GM19238 (cell line): ENCODE results near the gene PSMC3IP.
"Not testable (repeated sequence)": the region's sequence is repeated elsewhere in the genome, so short reads cannot be mapped to it uniquely, and the experiment has no call there.

Experiments used
- DNase-seq: peaks from one replicate; pipeline ENCODE4 v3.0.0; 2011; ENCODE audit warnings: low spot score; ENCODE audit not compliant: insufficient read length

The PSMC3IP gene

DNA sequence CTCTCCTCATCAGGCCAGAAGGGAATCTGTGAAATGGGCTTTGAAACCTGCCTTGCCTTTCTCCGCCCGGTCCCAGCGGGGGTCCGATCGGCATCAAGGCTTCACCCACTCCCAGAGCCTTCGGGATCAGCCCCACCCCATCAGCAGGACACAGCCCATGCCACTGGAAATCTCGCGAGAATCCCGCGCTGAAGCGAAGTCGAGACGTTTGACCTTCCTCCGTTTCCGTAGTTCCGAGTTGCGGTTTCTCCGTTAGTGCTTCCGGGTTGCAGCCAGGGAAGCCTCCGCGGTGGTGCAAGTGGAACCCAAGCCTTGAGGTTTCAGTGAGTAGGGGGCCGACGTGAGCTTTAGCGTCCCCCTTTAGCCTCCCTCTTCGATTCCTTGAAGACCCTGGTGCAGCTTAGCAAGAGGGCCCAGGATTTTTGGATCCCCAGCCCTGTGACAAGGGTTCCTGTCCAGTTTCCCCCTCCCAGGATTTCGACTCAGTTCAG is 15.6 kb downstream of the PSMC3IP start, which contains the start of gene COASY:
Gene COASY, plus strand, starts transcription at position 252 of the 491 bp plus-strand sequence. CDS start 475 bp downstream, outside the sequence.
- peak; percentile 96 for DNase-seq

DNA sequence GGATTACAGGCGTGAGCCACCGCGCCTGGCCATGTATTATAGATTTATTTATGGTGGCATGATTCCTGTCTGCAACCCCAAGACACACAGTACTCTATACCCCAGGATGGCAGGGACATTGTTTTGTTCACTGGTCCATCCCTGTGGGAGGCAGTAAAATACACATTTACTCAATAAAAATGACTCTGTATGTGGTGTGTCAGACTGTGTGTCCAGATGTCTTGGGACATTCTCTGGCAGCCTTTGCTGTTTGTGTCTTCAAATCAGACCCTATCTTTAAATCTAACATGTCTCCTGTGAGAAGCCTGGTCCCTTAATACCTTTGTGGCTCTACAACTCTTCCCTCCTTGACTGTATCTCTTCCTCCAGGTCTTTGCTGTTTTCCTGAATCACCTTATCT is 17.3 kb downstream of the PSMC3IP start:
- no peak for DNase-seq

DNA sequence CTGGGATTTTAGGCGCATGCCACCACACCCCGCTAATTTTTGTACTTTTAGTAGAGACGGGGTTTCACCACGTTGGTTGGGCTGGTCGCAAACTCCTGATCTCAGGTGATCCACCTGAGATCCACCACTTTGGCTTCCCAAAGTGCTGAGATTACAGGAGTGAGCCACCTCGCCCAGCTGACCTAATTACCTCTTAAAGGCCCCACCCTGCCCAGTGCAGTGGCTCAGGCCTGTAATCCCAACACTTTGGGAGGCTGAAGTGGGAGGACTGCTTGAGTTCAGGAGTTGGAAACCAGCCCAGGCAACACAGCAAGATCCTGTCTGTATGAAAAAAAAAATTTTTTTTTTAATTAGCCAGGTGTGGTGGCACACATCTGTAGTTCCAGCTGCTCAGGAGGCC is 18.5 kb downstream of the PSMC3IP start:
- no peak for DNase-seq

DNA sequence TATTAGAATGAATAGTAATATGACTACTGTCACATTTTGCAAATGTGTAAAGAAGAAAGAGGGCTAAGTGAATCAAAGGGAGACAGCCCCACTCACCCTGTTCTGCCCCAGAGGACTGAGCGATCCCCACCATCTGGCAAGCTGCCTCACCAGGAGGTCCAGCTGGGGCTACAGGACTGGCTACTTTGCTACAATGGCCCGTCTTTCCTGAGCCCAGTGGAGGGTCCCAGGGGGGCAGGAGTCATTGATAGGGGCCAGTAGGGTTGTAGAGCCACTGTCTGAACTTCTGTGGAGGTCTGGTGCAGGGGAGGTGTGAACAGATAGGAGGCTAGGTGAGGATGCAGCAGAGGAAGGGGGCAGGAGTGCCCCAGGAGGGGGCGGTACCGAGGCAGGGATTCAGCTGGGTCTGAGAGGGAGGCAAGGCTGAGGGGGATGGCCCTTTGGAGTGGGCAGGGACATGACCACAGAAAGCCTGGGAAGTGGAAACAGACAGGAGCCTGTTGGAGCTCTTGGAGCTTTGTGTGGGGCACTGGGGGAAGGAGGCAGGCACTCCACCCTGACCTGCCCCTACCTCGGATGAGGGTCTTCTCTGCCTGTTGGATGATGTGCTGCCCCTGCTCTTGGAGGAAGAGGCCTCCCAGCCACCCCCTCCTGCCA is 21.4 kb downstream of the PSMC3IP start:
- DNase-seq, result not testable (repeated sequence)

DNA sequence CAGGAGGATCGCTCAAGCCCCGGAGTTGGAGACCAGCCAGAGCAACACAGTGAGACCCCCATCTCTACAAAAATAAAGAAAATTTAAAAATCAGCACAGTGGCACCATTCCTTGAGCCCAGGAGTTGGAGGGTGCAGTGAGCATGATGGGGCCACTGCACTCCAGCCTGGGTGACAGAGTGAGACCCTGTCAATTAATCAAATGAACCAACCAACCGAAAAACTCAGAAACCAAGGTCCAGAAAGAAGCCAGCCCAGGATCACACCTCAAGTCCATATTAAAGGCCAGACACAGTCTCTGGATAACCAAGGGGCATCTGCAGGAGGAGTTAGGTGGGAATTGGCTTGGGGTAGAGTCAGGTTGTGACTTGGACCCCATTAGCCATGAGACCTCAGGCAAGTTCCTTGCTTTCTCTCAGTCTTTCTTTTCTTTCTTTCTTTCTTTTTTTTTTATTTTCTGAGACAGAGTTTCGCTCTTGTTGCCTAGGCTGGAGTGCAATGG is 22.4 kb downstream of the PSMC3IP start:
- no peak for DNase-seq

DNA sequence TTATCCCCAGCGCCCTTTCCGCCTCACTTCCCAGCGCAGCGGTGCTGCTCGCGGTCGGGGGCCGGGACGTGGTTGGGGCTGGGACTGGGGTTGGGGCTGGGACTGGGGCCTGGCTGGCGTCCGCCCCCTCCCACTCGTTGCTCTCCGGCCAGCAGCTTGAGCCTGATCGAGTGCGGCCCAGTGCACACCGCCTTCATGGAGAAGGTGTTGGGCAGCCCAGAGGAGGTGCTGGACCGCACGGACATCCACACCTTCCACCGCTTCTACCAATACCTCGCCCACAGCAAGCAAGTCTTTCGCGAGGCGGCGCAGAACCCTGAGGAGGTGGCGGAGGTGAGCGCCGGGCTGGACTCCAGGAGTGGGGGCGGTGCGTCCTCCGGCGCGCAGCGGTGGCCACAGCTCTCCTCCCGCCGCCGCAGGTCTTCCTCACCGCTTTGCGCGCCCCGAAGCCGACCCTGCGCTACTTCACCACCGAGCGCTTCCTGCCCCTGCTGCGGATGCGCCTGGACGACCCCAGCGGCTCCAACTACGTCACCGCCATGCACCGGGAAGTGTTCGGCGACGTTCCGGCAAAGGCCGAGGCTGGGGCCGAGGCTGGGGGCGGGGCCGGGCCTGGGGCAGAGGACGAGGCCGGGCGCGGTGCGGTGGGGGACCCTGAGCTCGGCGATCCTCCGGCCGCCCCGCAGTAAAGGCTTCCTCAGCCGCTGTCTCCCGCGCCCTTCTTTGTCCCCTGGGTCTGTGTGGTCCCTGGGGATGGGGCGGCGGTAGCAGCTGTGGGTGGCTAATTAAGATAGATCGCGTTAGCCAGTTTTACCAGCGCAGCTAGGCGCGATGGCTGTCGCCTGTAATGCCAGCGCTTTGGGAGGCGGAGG is 23.0 kb downstream of the PSMC3IP start:
- DNase-seq, result peak; percentile 93

DNA sequence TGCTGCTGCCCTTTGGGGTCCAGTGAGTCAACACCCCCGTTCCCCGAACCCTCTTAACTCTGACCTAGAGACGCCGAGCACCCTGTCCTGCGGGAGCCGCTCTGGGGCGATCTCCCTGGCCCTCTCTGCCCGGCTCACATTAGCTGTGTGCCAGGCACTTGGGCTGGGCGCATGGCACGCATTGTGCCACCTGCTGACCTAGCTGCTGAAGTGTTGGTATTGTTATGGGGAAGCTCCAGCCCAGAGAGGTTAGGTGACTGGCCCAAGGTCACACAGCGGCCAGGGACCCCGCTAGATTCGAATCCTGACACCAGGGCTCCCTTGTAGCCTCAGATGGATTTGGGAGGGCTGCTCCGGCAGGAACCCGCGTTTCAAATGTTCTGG is 23.7 kb downstream of the PSMC3IP start:
- DNase-seq, result no peak

DNA sequence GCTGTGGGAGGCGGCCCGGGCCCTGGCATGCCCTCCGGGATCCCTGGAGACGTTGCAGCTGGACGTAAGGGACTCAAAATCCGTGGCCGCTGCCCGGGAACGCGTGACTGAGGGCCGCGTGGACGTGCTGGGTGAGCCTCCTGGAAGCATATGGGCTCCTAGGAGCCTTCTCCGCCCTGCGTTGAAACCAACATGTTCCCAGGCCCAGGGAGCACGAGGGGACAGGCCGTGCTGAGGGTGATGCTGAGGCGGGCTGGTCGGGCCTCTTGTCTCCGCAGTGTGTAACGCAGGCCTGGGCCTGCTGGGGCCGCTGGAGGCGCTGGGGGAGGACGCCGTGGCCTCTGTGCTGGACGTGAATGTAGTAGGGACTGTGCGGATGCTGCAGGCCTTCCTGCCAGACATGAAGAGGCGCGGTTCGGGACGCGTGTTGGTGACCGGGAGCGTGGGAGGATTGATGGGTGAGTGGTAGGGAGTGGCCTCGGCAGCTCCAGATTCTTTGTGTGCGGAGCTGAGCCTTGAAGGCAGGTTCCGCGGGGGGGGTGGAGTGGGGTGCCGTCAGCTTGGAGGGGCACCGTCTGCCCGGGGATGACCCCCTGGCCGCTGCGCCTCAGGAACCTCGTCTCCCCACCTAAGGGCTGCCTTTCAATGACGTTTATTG is 24.2 kb downstream of the PSMC3IP start:
- DNase-seq, result no peak

DNA sequence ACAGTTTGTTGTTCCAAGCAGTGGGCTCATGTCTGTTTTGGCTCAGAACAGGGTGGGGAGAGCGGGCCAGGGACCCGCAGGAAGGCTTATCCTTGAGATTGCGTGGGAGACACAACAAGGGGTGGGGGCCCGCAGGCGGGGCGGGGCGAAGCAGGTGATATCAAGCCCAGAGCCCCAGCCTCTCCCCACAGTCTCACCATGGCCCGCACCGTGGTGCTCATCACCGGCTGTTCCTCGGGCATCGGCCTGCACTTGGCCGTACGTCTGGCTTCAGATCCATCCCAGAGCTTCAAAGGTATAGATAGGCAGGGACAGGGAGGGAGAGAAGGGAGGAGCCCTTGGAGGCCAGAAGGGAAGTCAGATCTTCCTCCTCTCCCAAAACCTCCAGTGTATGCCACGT is 24.8 kb downstream of the PSMC3IP start, which contains the start of gene HSD17B1:
Gene HSD17B1, plus strand, starts transcription at position 188 of the 400 bp plus-strand sequence. Its CDS starts 11 bp downstream, at position 199.
- not testable (repeated sequence) for DNase-seq

DNA sequence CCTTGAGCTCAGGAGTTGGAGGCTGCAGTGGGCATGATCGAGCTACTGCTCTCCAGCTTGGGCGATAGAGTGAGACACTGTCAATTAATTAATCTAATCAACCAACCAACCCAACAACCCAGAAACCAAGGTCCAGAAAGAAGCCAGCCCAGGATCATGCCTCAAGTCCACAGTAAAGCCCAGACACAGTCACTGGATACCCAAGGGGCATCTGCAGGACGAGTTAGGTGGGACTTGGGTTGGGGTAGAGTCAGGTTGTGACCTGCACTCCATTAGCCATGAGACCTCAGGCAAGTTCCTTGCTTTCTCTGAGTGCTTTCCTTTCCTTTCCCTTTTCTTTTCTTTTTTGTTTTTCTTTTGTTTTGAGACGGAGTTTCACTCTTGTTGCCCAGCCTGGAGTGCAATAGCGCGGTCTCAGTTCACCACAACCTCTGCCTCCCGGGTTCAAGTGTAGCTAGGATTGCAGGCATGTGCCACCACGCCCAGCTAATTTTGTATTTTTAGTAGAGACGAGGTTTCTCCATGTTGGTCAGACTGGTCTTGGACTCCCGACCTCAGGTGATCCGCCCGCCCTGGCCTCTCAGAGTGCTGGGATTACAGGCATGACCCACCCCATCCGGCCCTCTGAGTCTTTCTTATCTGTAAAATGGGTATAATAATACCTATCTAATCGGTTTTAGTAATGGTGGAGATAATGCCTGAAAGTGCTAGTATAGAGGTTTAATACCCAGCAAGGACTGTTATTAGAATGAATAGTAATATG is 28.4 kb downstream of the PSMC3IP start:
- DNase-seq, result no peak

DNA sequence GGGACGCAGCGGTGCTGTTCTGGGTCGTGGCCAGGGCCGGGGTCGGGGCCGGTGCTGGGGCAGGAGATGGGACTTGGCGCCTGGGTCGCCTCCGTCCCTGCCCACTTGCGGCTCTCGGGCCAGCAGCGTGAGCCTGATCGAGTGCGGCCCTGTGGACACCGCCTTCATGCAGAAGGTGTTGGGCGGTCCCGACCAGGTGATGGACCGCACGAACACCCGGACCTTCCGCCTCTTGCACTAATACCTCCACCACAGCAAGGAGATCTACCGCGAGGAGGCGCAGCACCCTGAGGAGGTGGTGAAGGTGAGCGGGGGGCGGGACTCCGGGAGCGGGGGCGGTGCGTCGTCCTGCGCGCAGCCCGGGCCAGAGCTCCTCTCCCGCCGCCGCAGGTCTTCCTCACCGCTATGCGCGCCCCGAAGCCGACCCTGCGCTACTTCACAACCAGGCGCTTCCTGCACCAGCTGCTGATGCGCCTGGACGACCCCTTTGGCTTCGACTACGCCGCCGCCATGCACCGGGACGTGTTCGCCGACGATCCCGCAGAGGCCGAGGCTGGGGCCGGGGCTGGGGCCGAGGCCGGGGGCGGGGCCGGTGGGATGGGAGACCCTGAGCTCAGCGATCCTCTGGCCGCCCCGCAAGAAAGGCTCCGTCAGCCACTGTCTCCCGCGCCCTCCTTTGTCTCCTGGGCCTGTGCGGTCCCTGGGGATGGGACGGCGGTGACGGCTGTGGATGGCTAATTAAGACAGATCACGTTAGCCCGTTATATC is 29.3 kb downstream of the PSMC3IP start:
- peak; percentile 87 for DNase-seq

DNA sequence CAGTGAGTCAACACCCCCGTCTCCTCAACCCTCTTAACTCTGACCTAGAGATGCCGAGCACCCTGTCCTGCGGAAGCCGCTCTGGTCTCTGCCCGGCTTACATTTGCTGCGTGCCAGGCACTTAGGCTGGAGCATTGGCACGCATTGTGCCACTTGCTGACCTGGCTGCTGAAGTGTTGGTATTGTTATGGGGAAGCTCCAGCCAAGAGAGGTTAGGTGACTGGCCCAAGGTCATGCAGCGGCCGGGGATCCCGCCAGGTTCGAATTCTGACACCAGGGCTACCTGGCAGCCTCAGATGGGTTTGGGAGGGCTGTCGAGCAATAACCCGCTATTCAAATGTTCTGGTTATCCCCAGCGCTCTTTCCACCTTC is 29.8 kb downstream of the PSMC3IP start:
- no peak for DNase-seq

DNA sequence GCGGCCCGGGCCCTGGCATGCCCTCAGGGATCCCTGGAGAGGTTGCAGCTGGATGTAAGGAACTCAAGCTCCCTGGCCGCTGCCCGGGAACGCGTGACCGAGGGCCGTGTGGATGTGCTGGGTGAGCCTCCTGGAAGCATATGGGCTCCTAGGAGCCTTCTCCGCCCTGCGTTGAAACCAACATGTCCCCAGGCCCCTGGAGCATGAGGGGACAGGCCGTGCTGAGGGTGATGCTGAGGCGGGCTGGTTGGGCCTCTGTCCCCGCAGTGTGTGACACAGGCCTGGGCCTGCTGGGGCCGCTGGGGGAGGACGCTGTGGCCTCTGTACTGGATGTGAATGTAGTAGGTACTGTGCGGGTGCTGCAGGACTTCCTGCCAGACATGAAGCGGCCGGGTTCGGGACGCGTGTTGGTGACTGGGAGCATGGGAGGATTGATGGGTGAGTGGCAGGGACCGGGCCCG is 30.5 kb downstream of the PSMC3IP start:
- no peak for DNase-seq

DNA sequence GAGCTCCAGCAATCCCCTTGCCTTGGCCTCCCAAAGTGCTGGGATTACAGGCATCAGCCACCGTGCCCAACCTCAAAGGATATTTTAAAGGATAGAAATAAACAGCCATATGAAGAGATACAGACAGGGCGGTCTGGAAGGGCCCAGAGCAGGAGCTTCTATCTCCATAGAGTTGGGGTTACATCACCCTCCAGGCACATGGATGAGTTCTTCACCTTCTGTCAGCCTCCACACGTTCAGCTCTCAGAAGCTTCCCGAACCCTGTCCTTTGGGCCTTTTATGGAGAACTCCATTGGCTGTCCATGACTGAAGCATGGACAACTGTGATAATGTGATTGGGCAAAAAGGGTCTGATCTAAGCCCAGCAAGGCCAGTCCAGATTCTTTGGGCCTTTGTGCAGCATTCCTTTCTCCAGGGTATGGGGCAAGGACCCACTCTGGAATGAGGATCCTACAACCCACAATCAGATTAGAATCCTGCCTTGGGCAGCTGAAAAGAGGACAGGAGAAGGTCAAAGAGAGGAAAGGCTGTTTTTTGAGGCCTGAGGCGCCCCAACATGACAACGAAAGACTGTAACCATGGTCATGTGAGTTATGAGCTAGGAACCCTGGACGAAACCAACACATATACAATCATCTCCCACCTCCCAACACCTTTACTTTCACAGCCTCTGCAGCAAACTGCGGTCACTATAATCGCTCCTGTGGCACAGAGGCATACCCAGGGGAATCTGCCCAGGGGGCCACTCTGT is 31.6 kb downstream of the PSMC3IP start:
- not testable (repeated sequence) for DNase-seq

DNA sequence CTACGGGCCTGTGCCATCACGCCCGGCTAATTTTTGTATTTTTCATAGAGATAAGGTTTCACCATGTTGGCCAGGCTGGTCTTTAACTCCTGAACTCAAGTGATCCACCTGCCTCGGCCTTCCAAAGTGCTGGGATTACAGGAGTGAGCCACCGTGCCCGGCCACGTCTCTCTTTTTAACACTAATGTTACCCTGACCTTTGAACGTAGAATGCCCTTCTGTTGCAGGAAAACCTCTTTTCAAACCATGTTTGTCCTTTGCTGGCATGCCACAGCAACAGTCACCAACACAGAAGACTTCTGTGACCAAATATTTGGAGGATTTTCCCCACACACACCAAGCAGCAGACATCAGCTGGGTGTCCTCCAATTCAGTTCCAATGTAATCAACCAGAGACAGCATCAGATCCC is 32.6 kb downstream of the PSMC3IP start:
- no peak for DNase-seq

DNA sequence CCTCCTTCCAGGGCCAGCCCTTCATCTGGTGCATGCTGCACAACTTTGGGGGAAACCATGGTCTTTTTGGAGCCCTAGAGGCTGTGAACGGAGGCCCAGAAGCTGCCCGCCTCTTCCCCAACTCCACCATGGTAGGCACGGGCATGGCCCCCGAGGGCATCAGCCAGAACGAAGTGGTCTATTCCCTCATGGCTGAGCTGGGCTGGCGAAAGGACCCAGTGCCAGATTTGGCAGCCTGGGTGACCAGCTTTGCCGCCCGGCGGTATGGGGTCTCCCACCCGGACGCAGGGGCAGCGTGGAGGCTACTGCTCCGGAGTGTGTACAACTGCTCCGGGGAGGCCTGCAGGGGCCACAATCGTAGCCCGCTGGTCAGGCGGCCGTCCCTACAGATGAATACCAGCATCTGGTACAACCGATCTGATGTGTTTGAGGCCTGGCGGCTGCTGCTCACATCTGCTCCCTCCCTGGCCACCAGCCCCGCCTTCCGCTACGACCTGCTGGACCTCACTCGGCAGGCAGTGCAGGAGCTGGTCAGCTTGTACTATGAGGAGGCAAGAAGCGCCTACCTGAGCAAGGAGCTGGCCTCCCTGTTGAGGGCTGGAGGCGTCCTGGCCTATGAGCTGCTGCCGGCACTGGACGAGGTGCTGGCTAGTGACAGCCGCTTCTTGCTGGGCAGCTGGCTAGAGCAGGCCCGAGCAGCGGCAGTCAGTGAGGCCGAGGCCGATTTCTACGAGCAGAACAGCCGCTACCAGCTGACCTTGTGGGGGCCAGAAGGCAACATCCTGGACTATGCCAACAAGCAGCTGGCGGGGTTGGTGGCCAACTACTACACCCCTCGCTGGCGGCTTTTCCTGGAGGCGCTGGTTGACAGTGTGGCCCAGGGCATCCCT is 34.1 kb downstream of the PSMC3IP start:
- no peak for DNase-seq

DNA sequence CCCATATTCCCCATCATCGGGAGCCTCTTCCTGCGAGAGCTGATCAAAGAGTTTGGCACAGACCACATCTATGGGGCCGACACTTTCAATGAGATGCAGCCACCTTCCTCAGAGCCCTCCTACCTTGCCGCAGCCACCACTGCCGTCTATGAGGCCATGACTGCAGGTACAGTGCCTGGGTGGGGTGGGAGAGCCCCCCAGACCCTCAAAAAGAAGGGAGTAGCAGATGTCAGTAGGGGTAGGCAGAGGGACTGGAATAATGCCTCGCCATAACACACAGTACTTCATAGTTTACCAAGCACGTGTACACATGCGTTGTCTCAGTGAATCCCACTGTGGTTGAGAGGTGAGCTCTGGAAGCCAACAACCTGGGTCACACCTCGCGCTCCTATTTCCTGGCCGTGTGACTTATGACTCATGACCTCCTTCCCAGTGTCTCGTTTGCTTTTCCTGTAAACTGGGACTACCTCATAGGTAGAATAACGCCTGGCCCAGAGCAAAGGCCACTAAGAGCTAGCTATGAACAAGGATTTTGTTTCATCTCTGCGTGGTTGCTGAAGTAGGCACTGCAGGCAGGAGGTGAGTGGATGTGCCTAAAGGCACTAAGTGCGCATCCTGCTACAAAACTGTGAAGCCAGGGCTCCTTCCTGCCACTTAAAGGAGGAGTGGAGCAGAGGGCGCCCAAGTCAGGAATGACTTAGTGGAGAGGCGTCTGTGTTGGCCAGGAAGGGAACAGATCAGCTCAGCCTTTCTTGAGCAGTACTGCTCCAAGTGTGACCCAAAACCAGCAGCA is 36.3 kb downstream of the PSMC3IP start:
- DNase-seq, result no peak
